DOHH2 (cell line): ENCODE data around the gene TLR7.

Experiments used
- H3F3A ChIP-seq: fragments of 200-600 bp; sonication (generic), shearing (Covaris generic); 2 replicates; pipeline ENCODE4 v1.6.0; 2016; ENCODE audit warnings: antibody characterized with exemption, mild to moderate bottlenecking; ENCODE audit not compliant: control insufficient read depth, insufficient read depth
- H3K27ac ChIP-seq: fragments of 200-600 bp; sonication (generic); 2 replicates; pipeline ENCODE4 v1.5.1; 2014; ENCODE audit warnings: low read depth, mild to moderate bottlenecking, low read length, moderate library complexity
- H3K27me3 ChIP-seq: fragments of 200-600 bp; sonication (generic); 2 replicates; pipeline ENCODE4 v1.6.1; 2014; ENCODE audit warnings: mild to moderate bottlenecking, low read length, mixed read lengths; ENCODE audit not compliant: control insufficient read depth
- H3K36me3 ChIP-seq: fragments of 200-600 bp; sonication (generic); 2 replicates; pipeline ENCODE4 v1.6.1; 2014; ENCODE audit warnings: mild to moderate bottlenecking, low read length, moderate library complexity, mixed read lengths; ENCODE audit not compliant: control insufficient read depth
- H3K4me1 ChIP-seq: fragments of 200-600 bp; sonication (generic); 2 replicates; pipeline ENCODE4 v1.6.1; 2014; ENCODE audit warnings: mild to moderate bottlenecking, low read length, mixed read lengths; ENCODE audit not compliant: control insufficient read depth
- H3K4me2 ChIP-seq: fragments of 200-600 bp; sonication (generic); 2 replicates; pipeline ENCODE4 v1.6.0; 2014; ENCODE audit warnings: mild to moderate bottlenecking, low read length, moderate library complexity
- H3K4me3 ChIP-seq: fragments of 200-600 bp; sonication (generic); 2 replicates; pipeline ENCODE4 v1.5.1; 2014; ENCODE audit warnings: mild to moderate bottlenecking, low read length, mixed read lengths
- H3K79me2 ChIP-seq: fragments of 200-600 bp; sonication (generic); 2 replicates; pipeline ENCODE4 v1.6.1; 2014; ENCODE audit warnings: mild to moderate bottlenecking, low read length, mixed read lengths; ENCODE audit not compliant: control insufficient read depth
- H3K9me2 ChIP-seq: fragments of 200-600 bp; sonication (generic); replicated peaks from 2 replicates; pipeline ENCODE4 v1.6.1; 2014; ENCODE audit warnings: mild to moderate bottlenecking, low read length, mixed read lengths; ENCODE audit not compliant: control insufficient read depth
- H3K9me3 ChIP-seq: fragments of 200-600 bp; sonication (generic); 2 replicates; pipeline ENCODE4 v1.6.1; 2014; ENCODE audit warnings: antibody characterized with exemption, low read length, mixed read lengths; ENCODE audit not compliant: control insufficient read depth, insufficient read depth
- H4K20me1 ChIP-seq: fragments of 200-600 bp; sonication (generic); 2 replicates; pipeline ENCODE4 v1.6.0; 2014; ENCODE audit warnings: low read depth, mild to moderate bottlenecking, antibody characterized with exemption, low read length, moderate library complexity; ENCODE audit not compliant: control insufficient read depth, insufficient read depth
- CTCF ChIP-seq: fragments of 200-600 bp; sonication (generic); IDR thresholded peaks from one replicate; pipeline ENCODE4 v1.5.1; 2014; ENCODE audit warnings: antibody characterized with exemption, mild to moderate bottlenecking, low read depth, low read length; ENCODE audit not compliant: poor library complexity, severe bottlenecking
- EZH2phosphoT487 ChIP-seq: fragments of 200-600 bp; sonication (generic); IDR thresholded peaks from 2 replicates; pipeline ENCODE4 v1.6.1; 2017; ENCODE audit warnings: borderline replicate concordance, mild to moderate bottlenecking, antibody characterized with exemption, low read length, moderate library complexity, mixed read lengths

Gene TLR7

GRCh38 chrX:12843061-12843667, 23.7 kb upstream of the TLR7 start:
- peak overlapping the region; percentile 42 for H3K27ac ChIP-seq
- TF ChIP-seq EZH2phosphoT487 (no peak), CTCF (no peak)
- no peaks in the 10 kb centered on the region; the same call in 1 of the 2 replicates for H3F3A ChIP-seq
- H4K20me1 ChIP-seq, result no peaks in the 10 kb centered on the region
- H3K4me3 ChIP-seq, result peak overlapping the region; percentile 66
- peaks cover 20% of the 10 kb centered on the region for H3K4me1 ChIP-seq
- H3K36me3 ChIP-seq, result no peaks in the 10 kb centered on the region
- no peaks in the 10 kb centered on the region for H3K9me2 ChIP-seq
- peak overlapping the region; percentile 91 for H3K4me2 ChIP-seq
- no peaks in the 10 kb centered on the region for H3K9me3 ChIP-seq
- H3K79me2 ChIP-seq, result no peaks in the 10 kb centered on the region
- H3K27me3 ChIP-seq, result no peaks in the 10 kb centered on the region

- no peaks in the 10 kb centered on the region for H3K9me2 ChIP-seq
- H3K27me3 ChIP-seq, result no peaks in the 10 kb centered on the region
- peak overlapping the region; percentile 42 for H3K27ac ChIP-seq
- TF ChIP-seq EZH2phosphoT487 (no peak), CTCF (no peak)
- H3K4me2 ChIP-seq, result peak overlapping the region; percentile 91
- H3K9me3 ChIP-seq, result no peaks in the 10 kb centered on the region
- no peaks in the 10 kb centered on the region; the same call in 1 of the 2 replicates for H3F3A ChIP-seq
- H3K4me1 ChIP-seq, result peaks cover 20% of the 10 kb centered on the region
- no peaks in the 10 kb centered on the region for H3K79me2 ChIP-seq
- no peaks in the 10 kb centered on the region for H4K20me1 ChIP-seq
- H3K4me3 ChIP-seq, result peak overlapping the region; percentile 66
- H3K36me3 ChIP-seq, result no peaks in the 10 kb centered on the region
These were observed 23.1 kb upstream of the TLR7 start for GRCh38 chrX:12843668-12844279.

- no peak for TF ChIP-seq EZH2phosphoT487
- TF ChIP-seq CTCF, result no peak
- H3K4me3 ChIP-seq, result peak overlapping the region; percentile 66
- H3K4me1 ChIP-seq, result peaks cover 20% of the 10 kb centered on the region
- no peaks in the 10 kb centered on the region for H4K20me1 ChIP-seq
- H3K79me2 ChIP-seq, result no peaks in the 10 kb centered on the region
- H3K27me3 ChIP-seq, result no peaks in the 10 kb centered on the region
- H3K4me2 ChIP-seq, result peak overlapping the region; percentile 91
- H3F3A ChIP-seq, result no peaks in the 10 kb centered on the region; the same call in 1 of the 2 replicates
- H3K36me3 ChIP-seq, result no peaks in the 10 kb centered on the region
- no peaks in the 10 kb centered on the region for H3K9me2 ChIP-seq
- no peaks in the 10 kb centered on the region for H3K9me3 ChIP-seq
- H3K27ac ChIP-seq, result peak overlapping the region; percentile 42
These were observed 22.6 kb upstream of the TLR7 start for GRCh38 chrX:12844319-12844718.
